Measurements from ENCODE around the gene PASK. TPM values are rescaled to one million over a fixed set of nuclear protein-coding genes. Genes with fewer than 3 reads are reported as not detected.

Gene PASK
- polyA plus RNA-seq, 4 donors: 14.9 to 19.8 (median 15.7) TPM

DNA sequence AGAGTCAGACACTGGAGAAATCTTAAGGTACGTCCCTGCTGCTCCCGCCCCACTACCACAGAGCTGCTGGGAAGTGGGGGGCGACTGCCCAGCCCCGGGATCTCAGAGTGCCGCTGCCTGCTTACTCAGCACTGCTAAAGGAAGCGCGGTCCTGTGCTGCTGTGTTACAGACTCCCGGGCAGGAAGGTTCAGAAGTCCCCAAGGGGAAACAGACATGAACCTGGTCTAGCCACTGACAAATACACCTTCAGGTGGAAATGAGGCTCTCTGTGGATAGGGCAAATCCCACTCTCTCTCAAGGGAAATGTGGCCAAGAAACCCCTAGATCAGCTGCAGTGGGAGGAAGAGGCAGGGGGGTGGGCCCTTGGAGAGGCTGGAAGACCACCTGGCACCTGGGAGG is 60.9 kb downstream of the PASK start:
- no peak for DNase-seq (ENCODE audit: low read depth in 4 of 4, low spot score in 3 of 4)

GRCh38 chr2:241087420-241088268 is 61.6 kb downstream of the PASK start:
- DNase-seq (ENCODE audit: low read depth in 4 of 4, low spot score in 3 of 4): no peak

- DNase-seq (ENCODE audit: low read depth in 4 of 4, low spot score in 3 of 4): no peak
Observed at GRCh38 chr2:241084856-241085444, 64.3 kb downstream of the PASK start.

DNA sequence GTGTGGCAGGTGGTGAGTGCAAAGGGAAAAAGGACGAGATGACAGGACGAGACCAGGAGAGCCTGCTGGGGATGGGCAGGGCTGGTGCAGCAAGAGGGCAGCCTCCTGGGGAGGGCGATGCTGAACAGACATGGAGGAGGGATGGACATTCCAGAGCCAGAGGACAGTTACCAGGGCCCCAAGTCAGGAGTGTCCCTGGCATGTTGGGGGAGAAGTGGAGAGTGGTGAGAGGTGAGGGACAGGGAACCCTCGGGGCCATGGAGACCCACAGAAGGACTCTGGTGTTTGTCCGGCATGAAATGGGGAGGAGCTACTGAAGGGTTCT is 66.2 kb downstream of the PASK start:
- no peak for DNase-seq (ENCODE audit: low read depth in 4 of 4, low spot score in 3 of 4)

DNA sequence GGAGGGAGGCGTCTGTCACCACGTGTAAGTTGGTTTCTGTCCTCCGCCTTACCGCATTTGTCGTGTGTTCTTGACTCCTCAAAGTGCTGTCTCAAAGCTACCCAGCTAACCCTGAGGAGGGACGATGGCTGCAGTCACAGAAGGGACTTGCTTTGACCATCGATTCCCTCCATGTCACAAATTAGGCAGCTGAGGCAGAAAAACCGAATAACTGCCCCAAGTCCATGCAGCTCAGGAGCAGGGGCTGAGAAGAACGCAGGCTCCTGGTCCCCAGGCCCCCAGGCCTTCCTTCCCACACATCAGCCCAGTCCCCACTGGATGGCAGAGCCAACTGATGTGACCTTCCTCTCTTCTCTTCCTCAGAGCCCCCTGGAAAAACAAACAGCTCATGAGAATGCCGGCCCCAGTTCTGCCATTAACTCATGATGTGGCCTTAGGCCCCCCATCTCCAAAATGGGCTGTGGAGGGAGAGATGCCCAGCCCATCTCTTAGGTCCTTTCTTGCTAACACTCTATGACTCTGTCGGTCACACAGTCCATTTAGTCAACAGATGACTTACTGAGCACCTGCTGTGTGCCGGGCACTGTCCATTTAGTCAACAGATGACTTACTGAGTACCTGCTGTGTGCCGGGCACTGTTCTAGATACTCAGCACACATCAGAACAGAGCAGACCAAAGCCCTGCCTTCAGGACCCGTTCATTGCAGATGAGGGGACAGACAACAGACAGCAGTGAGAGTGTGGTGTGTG is 66.8 kb downstream of the PASK start:
- DNase-seq (ENCODE audit: low read depth in 4 of 4, low spot score in 3 of 4): no peak

DNA sequence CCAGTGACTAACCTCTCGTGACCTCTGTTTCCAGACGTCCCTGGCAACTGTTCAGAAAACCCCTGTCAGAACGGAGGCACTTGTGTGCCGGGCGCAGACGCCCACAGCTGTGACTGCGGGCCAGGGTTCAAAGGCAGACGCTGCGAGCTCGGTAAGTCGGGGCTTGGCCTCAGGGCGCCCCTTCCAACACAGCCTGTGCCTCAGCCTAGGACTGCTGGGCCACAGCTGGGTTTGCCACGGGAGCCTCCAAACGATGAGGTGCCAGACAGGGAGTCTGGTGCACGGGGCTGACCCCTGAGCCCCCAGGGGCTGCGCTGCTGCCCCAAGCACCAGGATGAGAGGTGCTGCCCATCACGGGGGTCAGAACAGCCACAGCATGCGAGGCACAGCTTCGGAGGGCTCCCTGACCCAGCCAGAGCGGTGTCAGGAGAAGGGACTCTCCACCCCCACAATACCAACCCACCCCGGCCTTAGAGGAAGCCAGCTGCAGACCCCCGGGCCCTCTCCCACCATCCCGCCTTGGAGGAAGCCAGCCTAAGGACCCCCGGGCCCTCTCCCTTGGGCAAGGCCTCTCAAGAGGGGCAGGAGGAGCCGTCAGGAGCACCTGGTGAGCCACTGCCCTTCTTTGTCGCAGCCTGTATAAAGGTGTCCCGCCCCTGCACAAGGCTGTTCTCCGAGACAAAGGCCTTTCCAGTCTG is 67.5 kb downstream of the PASK start:
- DNase-seq (ENCODE audit: low read depth in 4 of 4, low spot score in 3 of 4): no peak

DNA sequence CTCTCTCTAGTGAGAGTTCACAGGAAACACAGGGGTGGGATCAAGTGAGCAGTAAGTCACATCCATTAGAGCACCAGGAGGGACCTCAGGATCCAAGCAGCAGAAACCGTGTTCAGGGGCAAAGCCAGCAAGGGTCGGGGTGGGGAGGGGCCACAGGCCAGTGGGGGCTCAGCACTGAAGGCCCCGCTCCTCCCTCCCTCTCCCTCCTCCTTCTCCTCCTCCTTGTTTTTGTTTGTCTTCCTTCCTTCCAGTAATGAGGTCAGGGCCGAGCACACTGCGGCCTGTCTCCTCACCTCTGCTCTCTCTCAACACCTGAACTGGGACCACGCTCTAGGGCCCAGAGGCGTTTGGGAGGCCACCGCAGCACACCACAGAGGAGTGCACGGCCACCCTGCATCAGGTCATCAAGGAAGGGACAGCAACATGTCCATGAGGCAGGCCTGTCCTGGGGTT is 68.1 kb downstream of the PASK start:
- DNase-seq (ENCODE audit: low read depth in 4 of 4, low spot score in 3 of 4): no peak

DNA sequence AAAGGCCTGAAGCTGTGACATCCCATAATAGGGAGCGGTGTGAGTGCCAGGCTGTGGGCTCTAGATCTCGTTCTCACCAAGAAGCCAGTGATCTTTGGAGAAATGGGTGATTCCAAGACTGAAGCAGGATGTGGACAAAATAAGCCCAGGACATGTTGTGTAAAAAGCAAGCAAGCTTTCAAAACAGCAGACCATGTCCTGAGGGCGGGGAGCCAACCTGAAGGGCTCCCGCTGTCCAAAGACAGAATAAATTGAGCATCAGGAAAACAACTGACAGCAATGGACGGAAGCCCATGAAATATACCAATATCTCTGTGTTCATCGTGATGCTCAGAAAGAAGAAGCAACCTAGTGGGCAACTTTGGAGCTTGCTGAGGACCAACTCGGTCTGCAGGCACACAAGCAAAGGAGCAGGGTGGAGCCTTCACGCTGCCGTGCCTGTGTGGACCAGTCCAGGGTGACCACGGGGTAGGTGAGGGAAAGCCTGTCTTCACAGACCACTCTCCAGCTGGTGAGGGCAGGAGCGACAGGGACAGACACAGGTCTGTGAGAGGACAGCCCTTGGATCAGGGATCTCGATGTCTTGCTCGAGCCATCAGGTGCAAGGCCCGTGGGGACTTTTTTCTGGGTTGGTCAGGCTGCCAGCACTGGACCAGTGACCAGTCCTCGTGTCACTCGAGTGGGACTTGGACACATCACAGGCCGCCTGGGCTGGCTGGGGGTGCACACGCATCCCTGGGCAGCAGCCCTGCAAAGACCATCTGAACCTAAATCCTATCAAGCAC is 68.7 kb downstream of the PASK start:
- DNase-seq (ENCODE audit: low read depth in 4 of 4, low spot score in 3 of 4): no peak

DNA sequence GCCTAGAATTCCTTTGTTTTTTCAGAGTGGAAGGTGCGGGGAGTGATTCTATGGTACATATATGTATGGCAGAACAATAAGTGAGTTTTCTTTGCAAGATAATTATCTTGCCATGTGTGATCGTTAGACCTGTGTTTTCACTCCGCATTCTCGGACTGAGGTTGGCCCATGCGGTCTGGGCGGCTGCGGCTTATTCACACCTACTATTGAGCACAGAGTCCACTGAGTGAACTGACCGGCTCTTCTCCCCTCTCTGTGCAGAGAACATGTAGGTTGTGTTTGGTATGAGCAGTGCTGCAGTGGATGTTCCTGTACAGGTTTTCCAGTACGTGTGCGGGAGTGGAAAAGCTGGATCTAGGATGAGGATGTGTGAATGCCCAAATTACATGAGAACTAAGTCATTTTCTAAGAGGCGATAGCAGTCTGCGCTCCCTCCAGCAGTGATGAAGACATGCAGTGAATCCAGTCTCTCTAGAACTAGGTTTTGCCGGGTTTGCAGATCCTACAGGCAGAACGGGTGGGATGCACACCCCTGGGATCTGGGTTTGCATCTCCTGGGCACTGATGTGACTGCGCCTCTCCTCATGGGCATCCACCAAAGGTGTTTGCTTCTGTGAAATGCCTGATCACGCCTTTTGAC is 74.3 kb downstream of the PASK start:
- DNase-seq (ENCODE audit: low read depth in 4 of 4, low spot score in 3 of 4): no peak

- DNase-seq (ENCODE audit: low read depth in 4 of 4, low spot score in 3 of 4): no peak
Observed at GRCh38 chr2:241074065-241074818, 75.0 kb downstream of the PASK start.

- no peak for DNase-seq (ENCODE audit: low read depth in 4 of 4, low spot score in 3 of 4)
Observed at GRCh38 chr2:241073166-241074064, 75.9 kb downstream of the PASK start.

DNA sequence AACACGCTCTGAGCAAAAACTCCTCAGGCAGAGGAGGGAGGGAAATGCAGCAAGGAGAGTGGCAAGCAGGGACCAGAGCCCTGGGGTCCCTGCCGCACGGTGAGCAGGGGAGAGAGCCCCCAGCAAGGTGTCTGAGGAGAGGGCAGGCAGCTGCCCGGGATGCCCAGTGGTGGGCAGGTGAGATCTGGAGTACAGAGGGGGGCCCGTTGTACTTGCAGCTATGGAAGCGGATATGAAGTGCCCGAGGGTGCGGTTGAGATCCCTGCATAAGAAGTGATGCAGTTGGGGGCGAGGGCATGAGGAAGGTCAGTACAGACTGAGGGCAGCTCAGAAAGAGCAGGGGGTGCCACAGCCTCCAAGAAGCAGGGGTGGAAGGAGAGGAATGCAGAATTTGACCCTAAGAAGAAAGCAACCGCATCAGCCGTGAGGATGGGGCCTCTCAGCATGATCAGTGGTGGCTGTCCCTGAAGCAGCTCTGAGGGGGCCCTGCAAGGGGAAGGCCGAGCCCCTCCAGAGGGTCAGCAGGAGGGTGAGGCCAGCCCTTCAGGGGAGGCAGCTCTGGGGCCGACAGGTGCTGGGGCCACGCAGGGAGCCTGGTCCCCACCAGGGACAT is 76.6 kb downstream of the PASK start:
- no peak for DNase-seq (ENCODE audit: low read depth in 4 of 4, low spot score in 3 of 4)

DNA sequence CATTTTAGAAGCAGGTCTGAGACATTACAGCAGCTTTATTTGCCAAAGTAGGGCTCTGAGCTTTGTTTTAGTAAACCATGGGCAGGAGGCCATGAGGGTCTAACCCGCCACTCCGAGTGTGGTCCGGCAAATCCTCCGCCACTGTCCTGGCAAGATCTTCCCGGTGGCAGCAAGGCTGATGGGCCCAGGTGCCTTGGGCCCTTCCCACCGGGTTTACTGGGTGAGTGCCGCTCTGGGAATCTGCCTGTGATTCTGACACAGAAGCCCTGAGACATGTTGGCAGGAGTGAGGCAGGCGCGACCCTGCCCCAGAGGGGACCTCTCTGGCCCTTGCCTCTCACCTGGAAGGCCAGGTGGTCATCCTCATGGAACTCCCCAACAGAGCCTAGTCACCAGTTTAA is 77.1 kb downstream of the PASK start:
- no peak for DNase-seq (ENCODE audit: low read depth in 4 of 4, low spot score in 3 of 4)

GRCh38 chr2:241071677-241072111 is 77.6 kb downstream of the PASK start:
- DNase-seq (ENCODE audit: low read depth in 4 of 4, low spot score in 3 of 4): no peak

DNA sequence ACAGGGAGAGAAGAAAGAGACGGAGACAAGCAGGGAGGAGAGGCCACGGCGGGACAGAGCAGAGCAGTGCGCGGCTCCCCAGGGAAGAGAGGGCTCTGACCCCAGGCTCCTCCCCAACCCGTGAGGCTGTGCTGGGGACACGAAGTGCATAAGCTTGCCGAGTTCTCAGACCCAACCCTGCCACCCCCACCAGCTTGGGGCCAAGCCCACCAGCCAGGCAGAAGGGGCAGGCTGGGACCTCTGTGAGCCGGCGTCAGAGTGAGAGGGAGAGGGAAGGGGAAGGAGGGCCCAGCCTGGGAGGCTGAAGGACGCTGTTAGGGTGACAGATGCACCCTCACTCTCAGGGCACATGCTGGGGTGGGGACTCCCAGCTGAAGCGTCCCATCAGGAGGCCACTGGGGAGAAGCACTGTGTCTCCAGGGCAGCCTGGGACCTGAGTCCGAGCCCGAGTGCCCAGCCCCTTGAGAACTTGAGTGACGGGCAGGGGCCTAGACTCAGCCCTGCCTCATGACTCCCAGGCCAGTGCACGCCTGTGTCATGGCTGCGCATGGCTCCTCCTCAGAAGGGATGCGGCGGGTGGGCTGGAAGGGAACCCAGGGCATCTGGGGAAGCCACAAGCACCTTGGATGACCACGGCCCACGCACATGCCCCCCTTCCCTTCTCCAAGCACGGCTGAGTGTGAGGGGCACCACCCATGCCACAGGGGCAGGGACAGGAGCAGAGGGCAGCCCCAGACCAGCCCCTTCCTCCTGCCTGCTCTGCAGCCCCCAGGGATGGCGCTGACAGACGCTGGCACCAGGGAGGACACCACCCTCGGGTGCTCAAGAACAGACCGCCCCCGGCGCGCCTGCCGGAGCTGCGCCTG is 78.2 kb downstream of the PASK start:
- DNase-seq (ENCODE audit: low read depth in 4 of 4, low spot score in 3 of 4): no peak

- no peak for DNase-seq (ENCODE audit: low read depth in 4 of 4, low spot score in 3 of 4)
Observed at GRCh38 chr2:241070361-241070760, 78.9 kb downstream of the PASK start.
